Daoy (cell line): ENCODE results near the gene LNPEP. TPM values are rescaled to one million over a fixed set of nuclear protein-coding genes. Genes with fewer than 3 reads are reported as not detected.

Experiments used
- DNase-seq: peaks from one replicate; pipeline ENCODE4 v3.0.0-alpha.2; 2015; ENCODE audit warnings: low read depth
- total RNA-seq: library from RNA; depleted of rRNA; stranded (reverse); fragments of >200 nt; shearing (Covaris generic); gene quantifications from 2 replicates; pipeline ENCODE4 v1.2.3, GENCODE V29; 2014; rRNA removed

LNPEP gene
- total RNA-seq, result 12.7 and 20.1 TPM in 2 replicates

- peak; percentile 99 for DNase-seq
Measured at GRCh38 chr5:96935559-96936430, at the start of gene LNPEP. TSS of gene LNPEP (plus strand) at chr5:96936080. CDS start at chr5:96936156, 76 bp downstream.

GRCh38 chr5:96893342-96893741, 42.5 kb upstream of the LNPEP start:
- peak; percentile 90 for DNase-seq

- DNase-seq, result no peak
Measured at GRCh38 chr5:96896276-96896675, 39.6 kb upstream of the LNPEP start.

GRCh38 chr5:96896806-96897205, 39.1 kb upstream of the LNPEP start:
- no peak for DNase-seq

- no peak for DNase-seq
Measured at GRCh38 chr5:96901384-96901783, 34.5 kb upstream of the LNPEP start.

GRCh38 chr5:96901841-96902240, 34.0 kb upstream of the LNPEP start:
- DNase-seq, result no peak

GRCh38 chr5:96902876-96903275, 33.0 kb upstream of the LNPEP start:
- no peak for DNase-seq

- no peak for DNase-seq
Measured at GRCh38 chr5:96903300-96903699, 32.6 kb upstream of the LNPEP start.

- no peak for DNase-seq
Measured at GRCh38 chr5:96904054-96904931, 31.6 kb upstream of the LNPEP start.

- DNase-seq, result no peak
Measured at GRCh38 chr5:96905864-96906263, 30.0 kb upstream of the LNPEP start.

GRCh38 chr5:96909003-96909402, 26.9 kb upstream of the LNPEP start:
- DNase-seq, result no peak

GRCh38 chr5:96909435-96909834, 26.4 kb upstream of the LNPEP start:
- DNase-seq, result no peak

- no peak for DNase-seq
Measured at GRCh38 chr5:96911139-96911538, 24.7 kb upstream of the LNPEP start.

GRCh38 chr5:96913233-96913632, 22.6 kb upstream of the LNPEP start:
- no peak for DNase-seq

- no peak for DNase-seq
Measured at GRCh38 chr5:96919754-96920197, 16.1 kb upstream of the LNPEP start.

- DNase-seq, result no peak
Measured at GRCh38 chr5:96920744-96921355, 15.0 kb upstream of the LNPEP start.

- DNase-seq, result no peak
Measured at GRCh38 chr5:96922499-96923244, 13.2 kb upstream of the LNPEP start.

- DNase-seq, result no peak
Measured at GRCh38 chr5:96924016-96924443, 11.8 kb upstream of the LNPEP start.

GRCh38 chr5:96926276-96926675, 9.6 kb upstream of the LNPEP start:
- no peak for DNase-seq

GRCh38 chr5:96927008-96927407, 8.9 kb upstream of the LNPEP start:
- no peak for DNase-seq
